Neural progenitor cell (in vitro differentiated cells): Measurements from ENCODE around the gene RRP1. TPM values are rescaled to one million over a fixed set of nuclear protein-coding genes. Genes with fewer than 3 reads are reported as not detected.

ENCODE experiments used
- DNase-seq: peaks from one replicate; pipeline ENCODE4 v3.0.0-alpha.2; 2016; ENCODE audit warnings: low spot score
- H2AFZ ChIP-seq: fragments of 200-600 bp; sonication (generic); replicated peaks from 2 replicates; pipeline ENCODE4 v1.6.1; 2016; ENCODE audit warnings: antibody characterized with exemption
- H3F3A ChIP-seq: fragments of 200-600 bp; sonication (generic); 2 replicates; pipeline ENCODE4 v1.6.1; 2016; ENCODE audit warnings: antibody characterized with exemption, low read depth
- H3K27ac ChIP-seq: fragments of 200-600 bp; sonication (generic); 2 replicates; pipeline ENCODE4 v1.5.1; 2016; ENCODE audit warnings: mild to moderate bottlenecking
- H3K27me3 ChIP-seq: fragments of 200-600 bp; sonication (generic); 2 replicates; pipeline ENCODE4 v1.6.1; 2016; ENCODE audit warnings: mild to moderate bottlenecking, moderate library complexity
- H3K36me3 ChIP-seq: fragments of 200-600 bp; sonication (generic); 2 replicates; pipeline ENCODE4 v1.5.1; 2016
- H3K4me1 ChIP-seq: fragments of 200-600 bp; sonication (generic); 2 replicates; pipeline ENCODE4 v1.6.1; 2016; ENCODE audit warnings: mixed run types
- H3K4me2 ChIP-seq: fragments of 200-600 bp; sonication (generic); 2 replicates; pipeline ENCODE4 v1.6.1; 2016
- H3K4me3 ChIP-seq: fragments of 200-600 bp; sonication (generic); 2 replicates; pipeline ENCODE4 v1.5.1; 2016
- H3K79me2 ChIP-seq: fragments of 200-600 bp; sonication (generic); 2 replicates; pipeline ENCODE4 v1.6.1; 2016; ENCODE audit warnings: low read depth
- H3K9ac ChIP-seq: fragments of 200-600 bp; sonication (generic); 2 replicates; pipeline ENCODE4 v1.6.1; 2016
- H3K9me3 ChIP-seq: fragments of 200-600 bp; sonication (generic); 2 replicates; pipeline ENCODE4 v1.5.1; 2016; ENCODE audit warnings: low read depth
- H4K20me1 ChIP-seq: fragments of 200-600 bp; sonication (generic); 2 replicates; pipeline ENCODE4 v1.6.1; 2016; ENCODE audit warnings: low read depth
- H3K27ac Mint-ChIP-seq: 3 replicates; pipeline ENCODE4 v1.8.0; 2021; ENCODE audit warnings: mixed read lengths
- H3K27me3 Mint-ChIP-seq: 2 replicates; pipeline ENCODE4 v1.8.0; 2022; ENCODE audit warnings: low read depth, mild to moderate bottlenecking, inconsistent platforms, moderate library complexity, mixed read lengths; ENCODE audit not compliant: insufficient read depth
- H3K36me3 Mint-ChIP-seq: 3 replicates; pipeline ENCODE4 v1.8.0; 2021; ENCODE audit warnings: mixed read lengths
- H3K4me1 Mint-ChIP-seq: 3 replicates; pipeline ENCODE4 v1.8.0; 2021; ENCODE audit warnings: mixed read lengths
- H3K4me3 Mint-ChIP-seq: 3 replicates; pipeline ENCODE4 v1.8.0; 2021; ENCODE audit warnings: mild to moderate bottlenecking, moderate library complexity, mixed read lengths
- H3K9me3 Mint-ChIP-seq: 3 replicates; pipeline ENCODE4 v1.8.0; 2020; ENCODE audit warnings: mixed read lengths
- EZH2 ChIP-seq: fragments of 200-600 bp; sonication (generic); IDR thresholded peaks from 2 replicates; pipeline ENCODE4 v1.6.1; 2017; ENCODE audit warnings: antibody characterized with exemption, mild to moderate bottlenecking, moderate library complexity
- EZH2phosphoT487 ChIP-seq: fragments of 200-600 bp; sonication (generic); IDR thresholded peaks from 2 replicates; pipeline ENCODE4 v1.6.1; 2017; ENCODE audit warnings: antibody characterized with exemption
- total RNA-seq: library from RNA; depleted of rRNA; stranded (reverse); fragments of >200 nt; gene quantifications from 2 replicates; pipeline ENCODE4 v1.2.3, GENCODE V29; 2015; ENCODE audit warnings: low replicate concordance
- TF ChIP-seq, protein P1 (sequence below): fragments of 200-600 bp; sonication (generic); IDR thresholded peaks from 2 replicates; pipeline ENCODE4 v1.5.1; 2017; ENCODE audit warnings: antibody characterized with exemption, mild to moderate bottlenecking

The RRP1 gene
- total RNA-seq, 1 donor from 2014 or later = 18.4 TPM

DNA sequence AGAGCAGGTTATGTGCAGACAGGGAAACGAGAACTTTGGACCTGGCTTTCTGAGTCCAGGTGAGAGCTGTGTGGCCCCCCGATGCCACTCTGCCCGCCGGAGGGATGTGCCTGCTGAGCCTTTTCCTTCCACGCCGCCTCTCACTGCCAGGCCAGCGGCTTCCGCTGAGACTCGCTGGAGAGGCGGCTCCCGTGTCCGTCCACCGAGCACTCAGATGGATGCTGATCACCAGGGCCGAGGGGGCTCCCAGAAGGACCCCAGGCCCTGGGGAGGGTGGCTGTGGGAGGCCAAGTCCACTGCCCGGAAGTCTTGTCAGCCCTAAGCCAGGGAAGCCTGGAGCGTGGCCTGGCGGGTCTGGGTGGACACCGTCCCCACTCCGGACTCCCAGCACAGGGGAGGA lies 29.7 kb upstream of the RRP1 start:
- H3K36me3 ChIP-seq = no peaks in the 10 kb centered on the region
- Mint-ChIP-seq H3K27ac (no peak overlapping the region), H3K36me3 (peaks cover 11% of the 10 kb centered on the region), H3K4me3 (no peak overlapping the region), H3K27me3 (no peaks in the 10 kb centered on the region), H3K9me3 (no peaks in the 10 kb centered on the region), H3K4me1 (no peaks in the 10 kb centered on the region)
- H2AFZ ChIP-seq = no peak overlapping the region
- no peaks in the 10 kb centered on the region for H4K20me1 ChIP-seq
- H3K27ac ChIP-seq = no peak overlapping the region
- H3K4me1 ChIP-seq = no peaks in the 10 kb centered on the region
- no peak overlapping the region for H3K4me3 ChIP-seq
- H3K9ac ChIP-seq = no peak overlapping the region
- no peaks in the 10 kb centered on the region for H3K79me2 ChIP-seq
- DNase-seq = no peak
- no peaks in the 10 kb centered on the region for H3K9me3 ChIP-seq
- H3F3A ChIP-seq = peaks cover 5% of the 10 kb centered on the region
- no peak overlapping the region for H3K4me2 ChIP-seq
- no peaks in the 10 kb centered on the region for H3K27me3 ChIP-seq
- TF ChIP-seq EZH2 (no peak), EZH2phosphoT487 (no peak)
- TF ChIP-seq, protein P1, sequence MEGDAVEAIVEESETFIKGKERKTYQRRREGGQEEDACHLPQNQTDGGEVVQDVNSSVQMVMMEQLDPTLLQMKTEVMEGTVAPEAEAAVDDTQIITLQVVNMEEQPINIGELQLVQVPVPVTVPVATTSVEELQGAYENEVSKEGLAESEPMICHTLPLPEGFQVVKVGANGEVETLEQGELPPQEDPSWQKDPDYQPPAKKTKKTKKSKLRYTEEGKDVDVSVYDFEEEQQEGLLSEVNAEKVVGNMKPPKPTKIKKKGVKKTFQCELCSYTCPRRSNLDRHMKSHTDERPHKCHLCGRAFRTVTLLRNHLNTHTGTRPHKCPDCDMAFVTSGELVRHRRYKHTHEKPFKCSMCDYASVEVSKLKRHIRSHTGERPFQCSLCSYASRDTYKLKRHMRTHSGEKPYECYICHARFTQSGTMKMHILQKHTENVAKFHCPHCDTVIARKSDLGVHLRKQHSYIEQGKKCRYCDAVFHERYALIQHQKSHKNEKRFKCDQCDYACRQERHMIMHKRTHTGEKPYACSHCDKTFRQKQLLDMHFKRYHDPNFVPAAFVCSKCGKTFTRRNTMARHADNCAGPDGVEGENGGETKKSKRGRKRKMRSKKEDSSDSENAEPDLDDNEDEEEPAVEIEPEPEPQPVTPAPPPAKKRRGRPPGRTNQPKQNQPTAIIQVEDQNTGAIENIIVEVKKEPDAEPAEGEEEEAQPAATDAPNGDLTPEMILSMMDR = no peak

DNA sequence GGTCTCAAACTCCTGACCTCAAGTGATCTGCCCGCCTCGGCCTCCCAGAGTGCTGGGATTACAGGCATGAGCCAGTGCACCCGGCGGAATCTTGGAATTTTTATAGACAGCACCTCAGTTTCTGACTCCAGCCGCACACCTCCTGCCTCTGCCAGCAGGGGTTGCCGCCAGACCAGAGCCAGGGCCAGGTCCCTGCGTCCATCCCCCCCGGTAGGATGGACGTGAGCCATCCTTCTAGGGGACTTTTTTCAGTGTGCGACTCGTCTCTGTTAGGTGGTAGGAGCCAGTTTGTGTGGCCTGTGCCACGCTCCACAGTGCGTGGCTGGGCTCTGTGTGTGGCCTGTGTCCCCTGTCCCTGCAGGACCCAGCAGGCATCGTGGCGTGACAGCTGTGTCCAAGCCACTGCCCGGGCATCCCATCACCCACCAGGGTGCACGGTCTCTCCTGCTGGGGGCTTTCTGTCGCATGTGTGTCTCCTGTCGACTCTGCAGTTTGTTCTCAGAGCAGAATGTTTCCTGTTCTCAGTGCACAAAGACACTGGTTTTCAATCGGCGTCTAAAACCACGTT lies 28.9 kb upstream of the RRP1 start:
- no peak for DNase-seq
- no peaks in the 10 kb centered on the region for H3K9me3 Mint-ChIP-seq
- Histone ChIP-seq H3K36me3 (no peaks in the 10 kb centered on the region), H3K9ac (no peak overlapping the region), H3K4me2 (no peak overlapping the region), H3K27me3 (no peaks in the 10 kb centered on the region), H3K9me3 (no peaks in the 10 kb centered on the region), H2AFZ (no peak overlapping the region), H4K20me1 (no peaks in the 10 kb centered on the region), H3K4me1 (no peaks in the 10 kb centered on the region), H3F3A (peaks cover 5% of the 10 kb centered on the region), H3K4me3 (no peak overlapping the region), H3K27ac (no peak overlapping the region), H3K79me2 (no peaks in the 10 kb centered on the region)
- no peaks in the 10 kb centered on the region for H3K27me3 Mint-ChIP-seq
- TF ChIP-seq, protein P1 = peak; percentile 4
- TF ChIP-seq EZH2 = no peak
- no peak for TF ChIP-seq EZH2phosphoT487
- no peak overlapping the region for H3K27ac Mint-ChIP-seq
- H3K4me3 Mint-ChIP-seq = no peak overlapping the region
- H3K36me3 Mint-ChIP-seq = peaks cover 11% of the 10 kb centered on the region
- H3K4me1 Mint-ChIP-seq = no peaks in the 10 kb centered on the region

DNA sequence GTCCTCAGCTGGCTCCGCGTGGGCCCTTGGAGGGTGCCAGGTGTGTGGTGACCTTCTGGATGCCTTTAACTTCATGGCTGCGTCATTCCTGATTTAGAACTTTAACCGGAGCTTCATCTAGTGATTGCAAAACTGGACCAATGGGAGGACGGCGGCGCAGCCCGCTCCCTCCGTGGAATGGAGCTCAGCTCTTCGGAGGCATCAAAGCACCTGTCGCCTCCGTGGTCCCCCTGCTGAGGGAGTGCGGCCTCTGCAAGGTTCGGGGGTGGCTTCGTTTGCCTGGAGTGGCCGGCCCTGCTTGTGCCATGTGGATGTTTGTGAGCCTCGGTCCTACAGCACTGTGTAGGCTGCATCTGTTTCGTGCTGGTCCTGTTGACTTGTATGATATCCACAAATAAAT lies 27.5 kb upstream of the RRP1 start:
- Histone ChIP-seq H3K4me2 (no peak overlapping the region), H3K27me3 (no peaks in the 10 kb centered on the region), H3K4me1 (no peaks in the 10 kb centered on the region), H3K9ac (no peak overlapping the region), H3K9me3 (no peaks in the 10 kb centered on the region), H3F3A (peaks cover 5% of the 10 kb centered on the region), H3K36me3 (no peaks in the 10 kb centered on the region), H3K4me3 (no peak overlapping the region), H3K79me2 (no peaks in the 10 kb centered on the region), H2AFZ (no peak overlapping the region), H3K27ac (no peak overlapping the region), H4K20me1 (no peaks in the 10 kb centered on the region)
- TF ChIP-seq EZH2phosphoT487 (no peak), EZH2 (no peak)
- TF ChIP-seq, protein P1 = no peak
- Mint-ChIP-seq H3K9me3 (no peaks in the 10 kb centered on the region), H3K4me1 (peaks cover under 1% of the 10 kb centered on the region), H3K4me3 (no peak overlapping the region), H3K27me3 (peaks cover 2% of the 10 kb centered on the region), H3K27ac (no peak overlapping the region), H3K36me3 (peaks cover 7% of the 10 kb centered on the region)
- DNase-seq = no peak
